Activated T-cell treated with anti-CD3 and anti-CD28 coated beads for 4 hours (primary cell): ENCODE results near the gene NEAT1.

Experiments
- DNase-seq: peaks from one replicate; pipeline ENCODE4 v3.0.0-alpha.2; 2020

Gene NEAT1

GRCh38 chr11:65390099-65390941 lies 32.3 kb upstream of the NEAT1 start:
- DNase-seq = no peak

DNA sequence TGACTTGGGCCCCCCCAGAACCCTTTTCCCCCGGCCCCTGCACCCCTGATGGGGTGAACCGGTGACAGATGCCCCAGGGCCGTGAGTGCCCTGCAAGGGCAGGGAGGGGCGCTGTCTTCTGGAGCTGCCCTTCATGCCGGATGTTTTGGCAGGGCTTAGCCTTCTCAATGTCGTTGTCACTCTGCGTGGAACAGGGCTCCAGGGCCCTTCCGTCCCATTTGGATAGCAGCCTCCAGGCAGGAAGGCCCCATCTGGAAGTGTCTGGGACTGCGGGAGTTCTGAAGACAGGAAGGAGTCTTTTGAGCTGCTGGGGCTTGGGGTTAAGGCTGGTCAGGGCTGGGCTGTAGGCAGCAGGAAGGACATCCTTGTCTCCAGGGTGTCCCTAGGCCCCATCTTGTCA lies 31.6 kb upstream of the NEAT1 start:
- DNase-seq = no peak

GRCh38 chr11:65392186-65392829 lies 30.3 kb upstream of the NEAT1 start:
- no peak for DNase-seq

GRCh38 chr11:65392899-65393298 lies 29.7 kb upstream of the NEAT1 start:
- no peak for DNase-seq

GRCh38 chr11:65393513-65394079 lies 29.0 kb upstream of the NEAT1 start:
- DNase-seq = no peak

GRCh38 chr11:65394125-65394536 lies 28.5 kb upstream of the NEAT1 start:
- DNase-seq = no peak

DNA sequence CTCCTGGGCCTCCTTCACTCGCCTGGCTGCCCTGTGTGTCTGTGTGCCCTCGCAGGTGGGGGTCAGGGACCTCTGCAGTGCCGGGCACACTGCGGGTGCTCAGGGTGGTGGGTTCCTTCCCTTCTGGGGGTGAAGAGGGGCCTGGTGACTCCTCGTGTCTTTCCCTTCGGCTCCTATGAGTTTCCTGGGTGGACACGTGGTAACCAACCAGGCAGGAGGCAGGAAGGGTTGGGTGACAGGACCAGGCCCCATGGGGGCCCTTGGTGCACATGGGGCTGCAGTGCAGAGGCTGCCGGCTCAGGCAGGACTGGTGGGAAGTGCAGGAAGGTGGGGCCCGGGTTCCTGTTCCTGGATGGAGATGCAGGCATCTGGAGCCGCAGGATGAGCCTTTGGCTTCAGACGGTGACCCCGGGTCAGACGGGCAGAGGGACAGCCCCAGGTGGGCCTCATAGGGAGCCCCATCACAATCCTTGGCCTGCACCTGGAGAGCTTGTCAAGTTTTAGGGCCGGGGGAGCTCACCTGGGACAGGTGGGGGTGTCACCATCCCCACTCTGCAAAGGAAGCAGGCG lies 26.6 kb upstream of the NEAT1 start:
- DNase-seq = no peak

DNA sequence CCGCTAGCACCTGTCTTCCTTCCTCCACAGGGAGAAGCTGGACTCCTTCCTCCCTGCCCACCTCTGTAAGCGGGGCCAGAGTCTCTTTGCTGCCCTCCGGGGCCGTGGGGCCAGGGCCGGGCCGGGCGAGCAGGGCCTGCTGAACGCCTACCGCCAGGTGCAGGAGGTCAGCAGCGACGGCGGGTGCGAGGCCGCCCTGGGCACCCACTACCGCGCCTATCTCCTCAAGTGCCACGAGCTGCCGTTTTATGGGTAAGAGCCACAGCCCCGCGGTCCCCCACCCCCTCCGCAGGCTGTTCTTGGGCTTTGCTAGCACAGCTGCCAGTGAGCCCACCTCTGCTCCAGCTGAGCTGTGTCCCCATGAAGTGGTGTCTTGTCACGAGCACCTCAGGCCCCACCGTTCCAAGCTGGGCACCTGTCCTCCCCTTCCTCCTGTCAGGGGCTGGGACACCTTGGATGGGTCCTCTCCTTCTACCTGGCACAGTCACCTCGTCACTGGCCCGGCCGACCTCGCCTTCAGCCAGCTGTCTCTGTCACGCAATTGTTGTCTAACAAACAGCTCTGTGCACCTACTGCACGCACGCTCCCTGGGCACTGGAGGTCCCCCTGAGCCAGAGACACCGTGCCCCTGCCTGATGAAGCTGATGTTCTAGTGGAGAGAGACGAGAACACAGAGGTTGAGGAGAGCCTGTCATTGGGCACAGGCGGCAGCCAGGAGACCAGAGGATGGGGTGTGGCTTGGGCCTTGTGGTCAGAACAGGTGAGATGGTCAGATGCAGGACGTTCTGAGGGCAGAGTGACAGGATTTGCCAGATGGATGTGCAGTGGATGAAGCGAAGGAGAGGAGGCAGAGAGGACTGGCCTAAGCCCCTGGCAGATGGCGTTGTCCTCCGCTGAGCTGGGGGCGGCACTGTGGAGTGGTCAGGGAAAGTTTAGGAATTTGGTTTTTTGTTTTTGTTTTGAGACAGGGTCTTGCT lies 25.5 kb upstream of the NEAT1 start:
- DNase-seq = no peak

- DNase-seq = no peak
These were observed 24.2 kb upstream of the NEAT1 start for GRCh38 chr11:65398362-65398910.

- DNase-seq = no peak
These were observed 23.3 kb upstream of the NEAT1 start for GRCh38 chr11:65399249-65399648.

DNA sequence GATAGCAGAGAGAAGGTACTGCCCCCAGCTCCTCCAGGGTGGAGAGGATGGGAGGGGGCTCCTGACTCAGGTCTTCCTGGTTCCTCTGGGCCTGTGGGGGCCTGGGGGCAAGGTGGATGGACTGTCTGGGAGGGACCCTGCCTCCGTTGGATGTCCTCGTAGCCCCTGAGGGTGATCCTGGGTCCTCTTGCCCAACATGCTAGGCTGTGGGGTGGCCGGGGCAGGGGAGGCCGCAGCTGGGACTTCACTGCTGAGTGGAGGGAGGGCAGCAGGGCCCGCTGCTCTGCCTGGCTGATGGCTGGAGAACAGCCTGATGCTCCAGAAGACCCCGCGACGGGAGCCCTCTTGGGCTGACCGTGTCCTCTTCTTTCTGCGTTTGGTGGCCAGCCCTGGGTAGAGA lies 22.8 kb upstream of the NEAT1 start:
- DNase-seq = no peak

DNA sequence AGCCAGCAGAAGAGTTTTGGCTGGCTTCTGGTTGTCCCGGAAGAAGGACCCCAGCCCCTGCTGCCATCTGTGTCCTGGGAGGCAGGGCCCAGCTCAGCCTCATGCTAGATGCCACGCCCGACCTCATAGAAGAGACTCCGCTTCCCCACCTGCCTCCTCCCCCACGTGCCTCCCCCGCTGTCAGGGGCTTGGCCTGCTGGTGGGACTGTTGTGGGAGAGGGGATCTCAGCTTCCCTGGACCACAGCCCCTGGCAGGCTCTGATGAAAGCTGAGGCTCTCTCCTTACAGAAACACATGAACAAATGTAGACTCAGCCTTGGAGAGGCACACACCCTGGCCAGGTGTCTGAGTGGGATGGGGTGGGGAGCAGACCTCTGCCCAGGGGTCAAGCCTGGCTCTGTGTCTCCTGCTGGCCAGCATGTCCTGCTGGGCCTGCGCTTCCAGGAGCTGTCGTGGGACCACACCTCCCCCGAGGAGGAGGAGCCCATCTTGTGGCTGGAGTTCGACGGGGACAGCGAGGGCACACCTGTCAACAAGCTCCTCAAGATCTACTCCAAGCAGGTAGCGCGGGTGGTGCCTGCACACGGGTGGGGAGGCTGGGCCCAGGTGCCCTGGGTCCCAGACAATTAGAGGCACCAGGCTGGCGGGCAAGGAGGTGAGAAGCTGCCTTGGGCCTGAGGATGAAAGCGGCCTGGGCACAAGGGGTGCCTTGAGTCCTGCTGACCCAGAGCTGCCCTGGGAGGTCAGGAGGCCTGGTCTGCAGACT lies 22.1 kb upstream of the NEAT1 start:
- no peak for DNase-seq

GRCh38 chr11:65401073-65401802 lies 21.4 kb upstream of the NEAT1 start:
- DNase-seq = no peak

DNA sequence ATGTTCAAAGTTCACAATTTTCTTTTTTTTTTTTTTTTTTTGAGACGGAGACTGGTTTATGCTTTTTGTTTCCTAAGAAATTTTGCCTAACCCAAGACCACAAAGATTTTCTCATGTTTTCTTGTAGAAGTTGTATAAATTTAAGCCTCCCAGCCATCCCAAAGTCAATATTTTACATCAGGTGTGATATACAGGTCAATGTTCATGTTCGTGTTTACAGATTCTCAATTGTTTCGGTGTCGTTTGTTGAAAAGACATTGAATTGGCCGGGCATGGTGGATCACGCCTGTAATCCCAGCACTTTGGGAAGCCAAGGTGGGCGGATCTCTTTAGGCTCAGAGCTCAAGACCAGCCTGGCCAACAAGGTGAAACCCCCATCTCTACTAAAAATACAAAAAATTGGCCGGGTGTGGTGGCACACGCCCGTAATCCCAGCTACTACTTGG lies 20.8 kb upstream of the NEAT1 start:
- DNase-seq = no peak

DNA sequence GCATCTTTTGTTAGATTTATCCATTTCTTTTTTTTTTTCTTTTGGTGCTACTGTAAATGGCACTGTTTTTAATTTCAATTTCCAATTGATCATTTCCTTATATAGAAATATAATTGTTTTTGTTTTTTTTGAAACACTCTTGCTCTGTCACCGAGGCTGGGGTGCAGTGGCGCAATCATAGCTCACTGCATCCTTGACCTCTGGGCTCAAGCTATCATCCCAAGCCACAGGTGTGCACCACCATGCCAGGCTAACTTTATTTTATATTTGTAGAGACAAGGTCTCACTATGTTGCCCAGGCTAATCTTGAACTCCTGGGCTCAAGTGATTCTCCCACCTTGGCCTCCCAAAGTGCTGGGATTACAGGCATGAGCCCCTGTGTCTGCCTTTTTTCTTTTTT lies 19.8 kb upstream of the NEAT1 start:
- DNase-seq = no peak

- no peak for DNase-seq
These were observed 18.9 kb upstream of the NEAT1 start for GRCh38 chr11:65403607-65404121.

DNA sequence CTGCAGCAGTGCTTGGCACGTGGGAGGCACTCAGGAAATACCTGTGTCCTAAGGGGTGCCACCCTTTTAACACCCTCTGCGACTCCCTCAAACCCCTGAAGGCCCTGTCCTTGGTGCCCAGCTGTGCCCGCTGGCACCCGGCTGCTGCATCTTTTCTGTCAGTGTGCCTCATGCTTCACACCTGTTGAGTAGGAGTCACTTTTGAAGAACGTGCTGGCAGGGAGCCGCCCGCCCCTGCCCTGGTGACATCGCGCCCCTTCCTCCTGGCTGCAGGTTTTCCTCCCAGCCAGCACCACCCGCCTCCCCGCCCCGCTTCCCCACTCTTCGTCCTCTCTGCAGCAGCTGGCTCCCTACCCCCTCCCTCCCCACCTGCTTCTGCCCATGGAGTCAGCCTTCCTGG lies 18.4 kb upstream of the NEAT1 start:
- DNase-seq = no peak

DNA sequence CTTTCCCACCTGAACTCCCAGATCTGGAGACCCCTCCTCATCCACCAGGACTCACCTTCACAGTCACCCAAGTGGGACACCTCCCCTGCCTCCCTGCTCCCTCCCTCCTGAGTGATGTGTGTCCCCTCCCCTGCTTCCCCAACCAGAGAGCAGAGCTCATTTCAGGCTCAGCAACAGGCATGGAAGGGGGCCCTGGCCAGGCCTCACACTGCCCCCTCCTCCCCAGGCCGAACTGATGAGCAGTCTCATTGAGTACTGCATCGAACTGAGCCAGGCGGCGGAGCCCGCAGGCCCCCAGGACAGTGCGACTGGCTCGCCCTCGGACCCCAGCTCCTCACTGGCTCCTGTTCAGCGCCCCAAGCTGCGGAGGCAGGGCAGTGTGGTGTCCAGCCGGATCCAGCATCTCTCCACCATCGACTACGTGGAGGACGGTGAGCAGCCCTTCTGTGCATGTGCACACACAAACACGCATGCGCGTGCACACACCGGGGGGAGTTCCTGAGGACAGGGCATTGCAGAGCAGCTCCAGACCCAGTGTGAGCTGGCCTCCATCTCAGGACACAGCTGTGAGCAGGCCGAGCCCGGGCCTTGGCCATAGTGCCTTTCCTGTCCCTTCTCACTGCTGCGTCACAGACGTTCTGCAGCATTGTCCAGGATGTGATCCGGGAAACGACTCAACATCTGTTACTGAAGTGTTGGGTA lies 17.8 kb upstream of the NEAT1 start:
- DNase-seq = no peak

DNA sequence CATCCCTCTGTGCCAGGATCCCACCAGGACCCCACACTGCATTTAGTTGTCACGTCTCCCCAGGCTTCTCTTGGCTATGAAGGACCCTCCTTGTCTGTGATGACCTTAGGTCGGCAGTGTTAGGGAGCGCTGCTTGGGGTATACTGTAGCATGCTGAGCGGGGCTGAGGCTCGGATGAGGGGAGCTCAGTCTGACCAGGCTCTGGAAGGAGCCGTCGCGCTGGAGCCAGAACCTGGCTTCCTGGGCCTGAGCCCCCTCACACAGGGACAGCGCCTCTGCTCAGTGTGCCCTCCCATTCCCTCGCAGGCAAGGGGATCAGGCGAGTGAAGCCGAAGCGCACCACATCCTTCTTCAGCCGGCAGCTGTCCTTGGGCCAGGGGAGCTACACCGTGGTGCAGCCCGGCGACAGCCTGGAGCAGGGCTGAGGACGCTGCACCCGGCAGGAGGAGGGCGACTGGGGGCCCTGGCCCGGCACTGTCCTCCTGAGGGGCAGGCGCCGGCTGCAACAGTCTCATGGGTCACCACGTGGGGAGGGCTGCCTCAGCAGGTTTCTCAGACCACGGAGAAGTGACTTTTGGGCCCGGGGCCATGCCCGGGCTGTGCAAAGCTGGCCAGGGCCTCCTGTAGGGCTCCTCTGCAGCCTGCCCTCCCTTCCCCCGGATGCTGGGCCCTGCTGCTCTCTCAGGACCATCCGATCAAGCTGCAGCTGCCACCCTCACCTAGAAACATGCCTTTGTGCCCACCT lies 11.5 kb upstream of the NEAT1 start:
- DNase-seq = no peak
